ENCODE data around the gene CASP10.

GRCh38 chr2:201196003-201196402 lies 13.1 kb downstream of the CASP10 start:
- TF ChIP-seq CTCF (IDR thresholded peaks at IDR 0.05) (no peak), POLR2A (IDR thresholded peaks at IDR 0.05) (no peak)

Data from esophagus squamous epithelium (tissue), 4 donors.